M059J (cell line): Measurements from ENCODE around the gene ITIH5. TPM values are rescaled to one million over a fixed set of nuclear protein-coding genes. Genes with fewer than 3 reads are reported as not detected.

ENCODE experiments used
- DNase-seq: peaks from one replicate; pipeline ENCODE4 v3.0.0-alpha.2; 2012; ENCODE audit warnings: low read depth
- total RNA-seq: library from RNA; depleted of rRNA; stranded (reverse); fragments of >200 nt; shearing (Covaris generic); gene quantifications from 2 replicates; pipeline ENCODE4 v1.2.3, GENCODE V29; 2014

ITIH5 gene
- total RNA-seq, 1 experiment from 2014 or later: 2.1 TPM

GRCh38 chr10:7551289-7551688, 115.5 kb downstream of the ITIH5 start:
- no peak for DNase-seq

- DNase-seq: no peak
Measured at GRCh38 chr10:7550013-7550412, 116.8 kb downstream of the ITIH5 start.

- peak; percentile 48 for DNase-seq
Measured at GRCh38 chr10:7547829-7548228, 118.9 kb downstream of the ITIH5 start.

- no peak for DNase-seq
Measured at GRCh38 chr10:7547206-7547605, 119.6 kb downstream of the ITIH5 start.

- DNase-seq: peak; percentile 67
Measured at GRCh38 chr10:7546385-7546967, 120.3 kb downstream of the ITIH5 start.

GRCh38 chr10:7545792-7546191, 121.0 kb downstream of the ITIH5 start:
- DNase-seq: no peak

GRCh38 chr10:7545261-7545660, 121.5 kb downstream of the ITIH5 start:
- DNase-seq: no peak

- DNase-seq: no peak
Measured at GRCh38 chr10:7544203-7544602, 122.6 kb downstream of the ITIH5 start.

- no peak for DNase-seq
Measured at GRCh38 chr10:7542189-7542914, 124.4 kb downstream of the ITIH5 start.

GRCh38 chr10:7541137-7542087, 125.4 kb downstream of the ITIH5 start:
- peak; percentile 85 for DNase-seq

- DNase-seq: no peak
Measured at GRCh38 chr10:7538970-7539654, 127.7 kb downstream of the ITIH5 start.

- DNase-seq: no peak
Measured at GRCh38 chr10:7537126-7537525, 129.6 kb downstream of the ITIH5 start.

- no peak for DNase-seq
Measured at GRCh38 chr10:7534480-7534852, 132.3 kb downstream of the ITIH5 start.

- DNase-seq: no peak
Measured at GRCh38 chr10:7533657-7534479, 132.9 kb downstream of the ITIH5 start.

GRCh38 chr10:7532723-7533498, 133.9 kb downstream of the ITIH5 start:
- DNase-seq: no peak

GRCh38 chr10:7529638-7530037, 137.1 kb downstream of the ITIH5 start:
- DNase-seq: peak; percentile 29

GRCh38 chr10:7527468-7527867, 139.3 kb downstream of the ITIH5 start:
- DNase-seq: no peak

GRCh38 chr10:7526017-7526400, 140.8 kb downstream of the ITIH5 start:
- DNase-seq: no peak

GRCh38 chr10:7525314-7526016, 141.3 kb downstream of the ITIH5 start:
- DNase-seq: peak; percentile 49

GRCh38 chr10:7523656-7524055, 143.1 kb downstream of the ITIH5 start:
- DNase-seq: no peak
